ENCODE measurements around the gene DDN. TPM values are rescaled to one million over a fixed set of nuclear protein-coding genes. Genes with fewer than 3 reads are reported as not detected.

DDN gene
- total RNA-seq, 1 experiment from 2014 or later, result 0.51 TPM

DNA sequence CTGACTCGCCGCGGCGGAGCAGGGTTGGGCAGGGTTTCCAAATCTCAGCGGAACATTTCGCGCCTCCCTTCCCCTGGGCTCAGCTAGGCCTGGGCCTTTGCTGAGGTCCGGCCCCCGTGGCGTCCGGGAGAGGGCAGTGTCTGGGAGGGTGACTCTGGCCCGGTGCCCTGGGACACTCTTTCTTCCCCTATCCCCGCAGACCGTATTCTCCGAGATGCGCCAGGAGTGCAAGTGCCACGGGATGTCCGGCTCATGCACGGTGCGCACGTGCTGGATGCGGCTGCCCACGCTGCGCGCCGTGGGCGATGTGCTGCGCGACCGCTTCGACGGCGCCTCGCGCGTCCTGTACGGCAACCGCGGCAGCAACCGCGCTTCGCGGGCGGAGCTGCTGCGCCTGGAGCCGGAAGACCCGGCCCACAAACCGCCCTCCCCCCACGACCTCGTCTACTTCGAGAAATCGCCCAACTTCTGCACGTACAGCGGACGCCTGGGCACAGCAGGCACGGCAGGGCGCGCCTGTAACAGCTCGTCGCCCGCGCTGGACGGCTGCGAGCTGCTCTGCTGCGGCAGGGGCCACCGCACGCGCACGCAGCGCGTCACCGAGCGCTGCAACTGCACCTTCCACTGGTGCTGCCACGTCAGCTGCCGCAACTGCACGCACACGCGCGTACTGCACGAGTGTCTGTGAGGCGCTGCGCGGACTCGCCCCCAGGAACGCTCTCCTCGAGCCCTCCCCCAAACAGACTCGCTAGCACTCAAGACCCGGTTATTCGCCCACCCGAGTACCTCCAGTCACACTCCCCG lies 18.0 kb downstream of the DDN start:
- DNase-seq (ENCODE audit: low read depth, low spot score) (no peak), ATAC-seq (peak; percentile 56)
- peak overlapping the region; percentile 8 to 31; a peak in 3 of 4 replicates for H3K4me3 ChIP-seq (ENCODE audit: low read depth in 2 of 2, low read length in 2 of 2)
- H3K4me1 ChIP-seq (ENCODE audit: control insufficient read depth, insufficient read depth, low read length), result peaks cover 9% of the 10 kb centered on the region
- ChIA-PET CTCF (interaction anchor here (0.7 to 1.2 kb wide), 3 partner anchors 13 to 129 kb away, joined by 3 to 7 read pairs (median 5); partner anchors contain the start of gene DDX23), POLR2A (interaction anchor here (0.6 kb wide), 1 partner anchor 784 kb away, joined by 10 read pairs; no protein-coding TSS in a partner anchor)
- TF ChIP-seq, protein P1, sequence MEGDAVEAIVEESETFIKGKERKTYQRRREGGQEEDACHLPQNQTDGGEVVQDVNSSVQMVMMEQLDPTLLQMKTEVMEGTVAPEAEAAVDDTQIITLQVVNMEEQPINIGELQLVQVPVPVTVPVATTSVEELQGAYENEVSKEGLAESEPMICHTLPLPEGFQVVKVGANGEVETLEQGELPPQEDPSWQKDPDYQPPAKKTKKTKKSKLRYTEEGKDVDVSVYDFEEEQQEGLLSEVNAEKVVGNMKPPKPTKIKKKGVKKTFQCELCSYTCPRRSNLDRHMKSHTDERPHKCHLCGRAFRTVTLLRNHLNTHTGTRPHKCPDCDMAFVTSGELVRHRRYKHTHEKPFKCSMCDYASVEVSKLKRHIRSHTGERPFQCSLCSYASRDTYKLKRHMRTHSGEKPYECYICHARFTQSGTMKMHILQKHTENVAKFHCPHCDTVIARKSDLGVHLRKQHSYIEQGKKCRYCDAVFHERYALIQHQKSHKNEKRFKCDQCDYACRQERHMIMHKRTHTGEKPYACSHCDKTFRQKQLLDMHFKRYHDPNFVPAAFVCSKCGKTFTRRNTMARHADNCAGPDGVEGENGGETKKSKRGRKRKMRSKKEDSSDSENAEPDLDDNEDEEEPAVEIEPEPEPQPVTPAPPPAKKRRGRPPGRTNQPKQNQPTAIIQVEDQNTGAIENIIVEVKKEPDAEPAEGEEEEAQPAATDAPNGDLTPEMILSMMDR (IDR thresholded peaks at IDR 0.05), result peak; percentile 70
- TF ChIP-seq SIN3A (IDR thresholded peaks at IDR 0.05; ENCODE audit: borderline replicate concordance, insufficient read depth, low read depth, low read length), result no peak
- TF ChIP-seq POLR2AphosphoS5 (IDR thresholded peaks at IDR 0.05; ENCODE audit: low read depth, low read length), result no peak
- TF ChIP-seq, protein P2, sequence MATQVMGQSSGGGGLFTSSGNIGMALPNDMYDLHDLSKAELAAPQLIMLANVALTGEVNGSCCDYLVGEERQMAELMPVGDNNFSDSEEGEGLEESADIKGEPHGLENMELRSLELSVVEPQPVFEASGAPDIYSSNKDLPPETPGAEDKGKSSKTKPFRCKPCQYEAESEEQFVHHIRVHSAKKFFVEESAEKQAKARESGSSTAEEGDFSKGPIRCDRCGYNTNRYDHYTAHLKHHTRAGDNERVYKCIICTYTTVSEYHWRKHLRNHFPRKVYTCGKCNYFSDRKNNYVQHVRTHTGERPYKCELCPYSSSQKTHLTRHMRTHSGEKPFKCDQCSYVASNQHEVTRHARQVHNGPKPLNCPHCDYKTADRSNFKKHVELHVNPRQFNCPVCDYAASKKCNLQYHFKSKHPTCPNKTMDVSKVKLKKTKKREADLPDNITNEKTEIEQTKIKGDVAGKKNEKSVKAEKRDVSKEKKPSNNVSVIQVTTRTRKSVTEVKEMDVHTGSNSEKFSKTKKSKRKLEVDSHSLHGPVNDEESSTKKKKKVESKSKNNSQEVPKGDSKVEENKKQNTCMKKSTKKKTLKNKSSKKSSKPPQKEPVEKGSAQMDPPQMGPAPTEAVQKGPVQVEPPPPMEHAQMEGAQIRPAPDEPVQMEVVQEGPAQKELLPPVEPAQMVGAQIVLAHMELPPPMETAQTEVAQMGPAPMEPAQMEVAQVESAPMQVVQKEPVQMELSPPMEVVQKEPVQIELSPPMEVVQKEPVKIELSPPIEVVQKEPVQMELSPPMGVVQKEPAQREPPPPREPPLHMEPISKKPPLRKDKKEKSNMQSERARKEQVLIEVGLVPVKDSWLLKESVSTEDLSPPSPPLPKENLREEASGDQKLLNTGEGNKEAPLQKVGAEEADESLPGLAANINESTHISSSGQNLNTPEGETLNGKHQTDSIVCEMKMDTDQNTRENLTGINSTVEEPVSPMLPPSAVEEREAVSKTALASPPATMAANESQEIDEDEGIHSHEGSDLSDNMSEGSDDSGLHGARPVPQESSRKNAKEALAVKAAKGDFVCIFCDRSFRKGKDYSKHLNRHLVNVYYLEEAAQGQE (IDR thresholded peaks at IDR 0.05; ENCODE audit: insufficient read depth in 1 of 2, low read depth in 2 of 2, low read length in 1 of 2), result no peak
- in situ Hi-C loops (cut with HindIII; ENCODE audit: low pct_unique_long_range_greater_than_20kb, low sequenced_read_pairs), result no loop called here
- no TSS peak for BruUV-seq (replicated peaks)
- H3K9me3 ChIP-seq (ENCODE audit: control insufficient read depth, insufficient read depth, low read depth, low read length), result no peaks in the 10 kb centered on the region
- H3K36me3 ChIP-seq (ENCODE audit: control insufficient read depth, insufficient read depth, low read length), result no peaks in the 10 kb centered on the region
- intact Hi-C loops (cut with micrococcal nuclease; ENCODE audit: unreplicated experiment), result no loop called here
- H3K27me3 ChIP-seq (ENCODE audit: control insufficient read depth, insufficient read depth, low read length), result peaks cover 18% of the 10 kb centered on the region
- no peak overlapping the region for H3K27ac ChIP-seq (ENCODE audit: low read length)

DNA sequence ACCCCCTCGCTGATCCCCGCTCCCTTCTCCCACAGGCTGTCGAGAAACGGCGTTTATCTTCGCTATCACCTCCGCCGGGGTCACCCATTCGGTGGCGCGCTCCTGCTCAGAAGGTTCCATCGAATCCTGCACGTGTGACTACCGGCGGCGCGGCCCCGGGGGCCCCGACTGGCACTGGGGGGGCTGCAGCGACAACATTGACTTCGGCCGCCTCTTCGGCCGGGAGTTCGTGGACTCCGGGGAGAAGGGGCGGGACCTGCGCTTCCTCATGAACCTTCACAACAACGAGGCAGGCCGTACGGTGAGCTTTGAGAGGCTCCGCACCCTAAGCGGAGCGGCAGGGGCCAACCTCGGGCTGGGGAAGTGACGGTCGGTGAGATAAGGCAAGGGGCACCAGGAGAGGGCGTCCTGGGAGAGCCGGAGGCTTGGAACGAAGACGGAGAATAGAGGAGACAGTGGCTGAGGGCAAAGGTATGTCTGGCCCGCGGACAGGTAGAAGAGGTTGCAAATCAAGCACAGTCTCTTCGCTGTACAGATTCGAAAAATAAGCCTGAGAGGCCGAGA lies 18.7 kb downstream of the DDN start:
- ATAC-seq (peak; percentile 7; the same call in 1 of the 2 replicates), DNase-seq (ENCODE audit: low read depth, low spot score) (no peak)
- Histone ChIP-seq H3K4me3 (ENCODE audit: low read depth in 2 of 2, low read length in 2 of 2) (peak overlapping the region in 1 of 2 experiments; percentile 31; a peak in 1 of 4 replicates), H3K27ac (ENCODE audit: low read length) (no peak overlapping the region), H3K4me1 (ENCODE audit: control insufficient read depth, insufficient read depth, low read length) (peaks cover 9% of the 10 kb centered on the region), H3K36me3 (ENCODE audit: control insufficient read depth, insufficient read depth, low read length) (no peaks in the 10 kb centered on the region), H3K27me3 (ENCODE audit: control insufficient read depth, insufficient read depth, low read length) (peaks cover 18% of the 10 kb centered on the region), H3K9me3 (ENCODE audit: control insufficient read depth, insufficient read depth, low read depth, low read length) (no peaks in the 10 kb centered on the region)
- in situ Hi-C loops (cut with HindIII; ENCODE audit: low pct_unique_long_range_greater_than_20kb, low sequenced_read_pairs), result no loop called here
- TF ChIP-seq SIN3A (IDR thresholded peaks at IDR 0.05; ENCODE audit: borderline replicate concordance, insufficient read depth, low read depth, low read length) (no peak), POLR2AphosphoS5 (IDR thresholded peaks at IDR 0.05; ENCODE audit: low read depth, low read length) (no peak), TCF7L2 (IDR thresholded peaks at IDR 0.05; ENCODE audit: low read depth, low read length) (no peak)
- TF ChIP-seq, protein P2 (IDR thresholded peaks at IDR 0.05; ENCODE audit: insufficient read depth in 1 of 2, low read depth in 2 of 2, low read length in 1 of 2), result no peak
- TF ChIP-seq, protein P1 (IDR thresholded peaks at IDR 0.05), result no peak
- ChIA-PET CTCF (interaction anchor here (1.2 kb wide), 1 partner anchor 14 kb away, joined by 5 read pairs; no protein-coding TSS in a partner anchor), POLR2A (interaction anchor here (0.6 kb wide), 1 partner anchor 785 kb away, joined by 10 read pairs; no protein-coding TSS in a partner anchor)
- BruUV-seq (replicated peaks), result no TSS peak
- intact Hi-C loops (cut with micrococcal nuclease; ENCODE audit: unreplicated experiment), result no loop called here

Measured in Panc1 (cell line).